IMR-90 (cell line): Measurements from ENCODE around the gene GABRB2. TPM values are rescaled to one million over a fixed set of nuclear protein-coding genes. Genes with fewer than 3 reads are reported as not detected.

ENCODE experiments used
- ATAC-seq: fragments of 200-7000 bp; cut with Tn5 transposase; 2 replicates; pipeline ENCODE4 v1.9.1; 2020; ENCODE audit warnings: low read depth, mild to moderate bottlenecking, moderate library complexity
- BruUV-seq: library from RNA; stranded (reverse); fragments of 400-500 nt; replicated peaks from 2 replicates; lab custom pipeline; 2021; lab: Mats Ljungman, UMichigan
- CTCF ChIA-PET: fragments of 300-600 bp; formaldehyde crosslinking; extraction: SDS; loops from one replicate; lab custom pipeline; 2021; ENCODE audit warnings: antibody characterized with exemption; lab: Yijun Ruan, JAX
- POLR2A ChIA-PET: fragments of 300-600 bp; sonication (Branson Sonifier 250); formaldehyde crosslinking; loops from one replicate; lab custom pipeline; 2022; ENCODE audit warnings: antibody characterized with exemption; ENCODE audit not compliant: unreplicated experiment; lab: Charles Lee
- DNase-seq: peaks from one replicate; pipeline ENCODE4 v3.0.0; 2013
- H2AFZ ChIP-seq: replicated peaks from 2 replicates; pipeline ENCODE3; 2013; ENCODE audit warnings: low read length, mild to moderate bottlenecking; ENCODE audit not compliant: poor library complexity
- H2AK5ac ChIP-seq: 2 replicates; pipeline ENCODE4 v1.6.1; 2013; ENCODE audit warnings: low read depth, low read length, inconsistent platforms
- H2AK9ac ChIP-seq: replicated peaks from 2 replicates; pipeline ENCODE3; 2013; ENCODE audit warnings: mild to moderate bottlenecking, low read depth, low read length, moderate library complexity; ENCODE audit not compliant: poor library complexity
- H2BK120ac ChIP-seq: 2 replicates; pipeline ENCODE4 v1.6.1; 2013; ENCODE audit warnings: low read depth, low read length, inconsistent platforms
- H2BK15ac ChIP-seq: 3 replicates; pipeline ENCODE4 v1.6.1; 2013; ENCODE audit warnings: low read depth, low read length, inconsistent platforms
- H2BK20ac ChIP-seq: 2 replicates; pipeline ENCODE4 v1.6.1; 2013; ENCODE audit warnings: low read depth, mild to moderate bottlenecking, inconsistent platforms, low read length, moderate library complexity
- H2BK5ac ChIP-seq: 2 replicates; pipeline ENCODE4 v1.6.1; 2013; ENCODE audit warnings: mild to moderate bottlenecking, low read depth, low read length, inconsistent platforms; ENCODE audit not compliant: poor library complexity, severe bottlenecking
- H3K14ac ChIP-seq: replicated peaks from 2 replicates; pipeline ENCODE4 v1.6.1; 2013; ENCODE audit warnings: low read depth, low read length, inconsistent platforms
- H3K18ac ChIP-seq: 2 replicates; pipeline ENCODE4 v1.6.1; 2013; ENCODE audit warnings: low read depth, low read length, control low read depth
- H3K23ac ChIP-seq: 2 replicates; pipeline ENCODE4 v1.6.1; 2013; ENCODE audit warnings: low read depth, low read length, inconsistent platforms
- H3K27ac ChIP-seq: 2 replicates; pipeline ENCODE4 v1.5.1; 2013; ENCODE audit warnings: mild to moderate bottlenecking, control low read depth, low read length; ENCODE audit not compliant: insufficient read depth
- H3K27me3 ChIP-seq: 2 replicates; pipeline ENCODE4 v1.6.1; 2013; ENCODE audit warnings: low read length; ENCODE audit not compliant: control insufficient read depth, insufficient read depth
- H3K36me3 ChIP-seq: 2 replicates; pipeline ENCODE4 v1.6.1; 2013; ENCODE audit warnings: low read length, mixed read lengths; ENCODE audit not compliant: control insufficient read depth, insufficient read depth
- H3K4ac ChIP-seq: 2 replicates; pipeline ENCODE4 v1.6.1; 2013; ENCODE audit warnings: low read depth, low read length, inconsistent platforms
- H3K4me1 ChIP-seq: 2 replicates; pipeline ENCODE4 v1.6.1; 2013; ENCODE audit warnings: low read length, mixed read lengths; ENCODE audit not compliant: control insufficient read depth, insufficient read depth
- H3K4me2 ChIP-seq: 2 replicates; pipeline ENCODE4 v1.6.1; 2013; ENCODE audit warnings: low read depth, mild to moderate bottlenecking, control low read depth, low read length, moderate library complexity
- H3K4me3 ChIP-seq: 2 replicates; pipeline ENCODE4 v1.5.1; 2013; ENCODE audit warnings: low read depth, mild to moderate bottlenecking, control low read depth, low read length, moderate library complexity; ENCODE audit not compliant: insufficient read depth
- H3K56ac ChIP-seq: 2 replicates; pipeline ENCODE4 v1.6.1; 2013; ENCODE audit warnings: low read length, inconsistent platforms; ENCODE audit not compliant: insufficient read depth; ENCODE audit errors: extremely low read depth
- H3K79me1 ChIP-seq, 2 experiments: 2 replicates each; pipeline ENCODE4 v1.6.1; 2013; ENCODE audit warnings: low read length in 2 of 2, inconsistent platforms in 1 of 2, low read depth in 1 of 2
- H3K9ac ChIP-seq: 2 replicates; pipeline ENCODE4 v1.6.1; 2013; ENCODE audit warnings: low read depth, low read length, control low read depth
- H3K9me1 ChIP-seq: 2 replicates; pipeline ENCODE4 v1.6.1; 2013; ENCODE audit warnings: low read length, inconsistent platforms; ENCODE audit not compliant: insufficient read depth
- H3K9me3 ChIP-seq: 2 replicates; pipeline ENCODE4 v1.6.1; 2013; ENCODE audit warnings: low read length; ENCODE audit not compliant: control insufficient read depth, insufficient read depth
- H4K20me1 ChIP-seq: 2 replicates; pipeline ENCODE4 v1.6.1; 2013; ENCODE audit warnings: low read length, inconsistent platforms; ENCODE audit not compliant: insufficient read depth
- H4K5ac ChIP-seq: 2 replicates; pipeline ENCODE4 v1.6.1; 2013; ENCODE audit warnings: mild to moderate bottlenecking, low read depth, low read length, control low read depth
- H4K8ac ChIP-seq, 2 experiments: 2 replicates each; pipeline ENCODE4 v1.6.1; 2013; ENCODE audit warnings: low read depth in 2 of 2, low read length in 2 of 2, control low read depth in 1 of 2, inconsistent platforms in 1 of 2
- H4K91ac ChIP-seq: 2 replicates; pipeline ENCODE4 v1.6.1; 2013; ENCODE audit warnings: low read depth, low read length, inconsistent platforms; ENCODE audit not compliant: insufficient read depth
- CEBPB ChIP-seq: IDR thresholded peaks from 2 replicates; pipeline ENCODE4 v1.6.1; 2012; ENCODE audit warnings: low read depth, low read length, improper control_type of control experiment
- CHD1 ChIP-seq: IDR thresholded peaks from 2 replicates; pipeline ENCODE4 v1.6.1; 2012; ENCODE audit warnings: low read depth, low read length, improper control_type of control experiment
- MAFK ChIP-seq: IDR thresholded peaks from 2 replicates; pipeline ENCODE4 v1.6.1; 2012; ENCODE audit warnings: low read depth, low read length, improper control_type of control experiment
- POLR2A ChIP-seq: IDR thresholded peaks from 2 replicates; pipeline ENCODE4 v1.6.1; 2012; ENCODE audit warnings: mild to moderate bottlenecking, low read depth, low read length
- USF2 ChIP-seq: fragments of 150-350 bp; IDR thresholded peaks from 2 replicates; pipeline ENCODE4 v1.6.1; 2017; ENCODE audit warnings: mild to moderate bottlenecking, antibody characterized with exemption, low read length, low read depth
- WGBS, 2 experiments: methylation state at CpG; one replicate each; pipeline versions ENCODE4 v1.1.5 to v1.1.7; 2013; ENCODE audit warnings: missing lambda C conversion rate in 2 of 2; ENCODE audit not compliant: insufficient read length in 1 of 2; ENCODE audit errors: extremely low coverage in 2 of 2; 5-methylcytosine and 5-hydroxymethylcytosine counted together
- dilution Hi-C: fragments of 300-500 bp; cut with HindIII; formaldehyde crosslinking; loops from one replicate; pipeline ENCODE4 v1.14.3; 2018; ENCODE audit warnings: low sequenced_read_pairs; ENCODE audit not compliant: unreplicated experiment
- in situ Hi-C: fragments of 300-500 bp; cut with MboI; formaldehyde crosslinking; loops from 3 replicates; pipeline ENCODE4 v1.14.3; 2019; ENCODE audit warnings: low sequenced_read_pairs, inconsistent platforms, mixed read lengths
- intact Hi-C: fragments of 100-400 bp; cut with micrococcal nuclease; formaldehyde crosslinking; loops from 2 replicates; pipeline ENCODE4 v1.10.0; 2022
- polyA plus RNA-seq, 3 experiments: library from polyadenylated mRNA; depleted of rRNA; stranded (reverse); fragments of >200 nt; gene quantifications; 2 replicates each; pipeline ENCODE4 v1.2.3, GENCODE V29; 2012; ENCODE audit warnings: low replicate concordance in 1 of 3
- total RNA-seq: library from RNA; depleted of rRNA; stranded (reverse); fragments of >200 nt; gene quantifications from 2 replicates; pipeline ENCODE4 v1.2.3, GENCODE V29; 2012

Gene GABRB2
- total and polyA plus RNA-seq, 2 of the 4 experiments (the other 2 are of a cell fraction), result not detected

GRCh38 chr5:161277011-161277410 lies 269.5 kb downstream of the GABRB2 start:
- H3K9me1 ChIP-seq, result no peaks in the 10 kb centered on the region
- dilution Hi-C loops (no loop called here), in situ Hi-C loops (no loop called here), intact Hi-C loops (no loop called here)
- H2AFZ ChIP-seq, result no peak overlapping the region
- H3K4me1 ChIP-seq, result no peaks in the 10 kb centered on the region
- no peak overlapping the region for H2AK5ac ChIP-seq
- no peak overlapping the region for H2BK20ac ChIP-seq
- no peaks in the 10 kb centered on the region for H3K79me1 ChIP-seq
- H3K4me2 ChIP-seq, result no peak overlapping the region
- TF ChIP-seq CHD1 (no peak), USF2 (no peak), MAFK (no peak), POLR2A (no peak), CEBPB (no peak)
- no peaks in the 10 kb centered on the region for H3K27me3 ChIP-seq
- no peak overlapping the region for H2BK15ac ChIP-seq
- no peak overlapping the region for H4K8ac ChIP-seq
- peaks cover 7% of the 10 kb centered on the region for H3K9me3 ChIP-seq
- no peak for DNase-seq
- H3K4ac ChIP-seq, result no peak overlapping the region
- no peak overlapping the region for H3K4me3 ChIP-seq
- H3K36me3 ChIP-seq, result no peaks in the 10 kb centered on the region
- H3K18ac ChIP-seq, result no peak overlapping the region
- no TSS peak for BruUV-seq
- no peak overlapping the region for H2BK5ac ChIP-seq
- CTCF ChIA-PET, result no interaction called here
- H4K5ac ChIP-seq, result no peak overlapping the region
- no peak overlapping the region for H2AK9ac ChIP-seq
- H3K27ac ChIP-seq, result no peak overlapping the region
- H3K56ac ChIP-seq, result no peak overlapping the region
- POLR2A ChIA-PET, result no interaction called here
- H3K23ac ChIP-seq, result no peak overlapping the region
- ATAC-seq, result no peak
- no CpG with 5 or more reads among the region's 1 CpG for WGBS, 2 experiments
- H3K14ac ChIP-seq, result no peak overlapping the region
- H4K91ac ChIP-seq, result no peak overlapping the region
- H2BK120ac ChIP-seq, result no peak overlapping the region
- no peak overlapping the region for H3K9ac ChIP-seq
- H4K20me1 ChIP-seq, result no peaks in the 10 kb centered on the region
